ENCODE data around the gene TPGS1. TPM values are rescaled to one million over a fixed set of nuclear protein-coding genes. Genes with fewer than 3 reads are reported as not detected.

TPGS1 gene
- total RNA-seq, 1 donor from 2014 or later = 25.4 TPM

DNA sequence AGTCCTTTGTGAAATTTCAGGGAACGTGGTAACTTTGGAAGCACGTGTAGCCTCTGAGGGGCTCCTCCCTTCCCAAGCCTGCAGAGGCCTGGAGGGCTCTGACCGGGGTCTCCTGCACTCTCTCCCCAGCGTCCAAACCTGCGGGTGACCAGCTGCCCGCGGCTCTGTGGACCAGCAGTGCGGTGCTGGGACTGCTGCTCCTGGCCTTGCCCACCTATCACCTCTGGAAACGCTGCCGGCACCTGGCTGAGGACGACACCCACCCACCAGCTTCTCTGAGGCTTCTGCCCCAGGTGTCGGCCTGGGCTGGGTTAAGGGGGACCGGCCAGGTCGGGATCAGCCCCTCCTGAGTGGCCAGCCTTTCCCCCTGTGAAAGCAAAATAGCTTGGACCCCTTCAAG is 2.7 kb upstream of the TPGS1 start:
- no peak overlapping the region for H3K27ac Mint-ChIP-seq (ENCODE audit: unreplicated experiment)
- TF ChIP-seq, protein P1, sequence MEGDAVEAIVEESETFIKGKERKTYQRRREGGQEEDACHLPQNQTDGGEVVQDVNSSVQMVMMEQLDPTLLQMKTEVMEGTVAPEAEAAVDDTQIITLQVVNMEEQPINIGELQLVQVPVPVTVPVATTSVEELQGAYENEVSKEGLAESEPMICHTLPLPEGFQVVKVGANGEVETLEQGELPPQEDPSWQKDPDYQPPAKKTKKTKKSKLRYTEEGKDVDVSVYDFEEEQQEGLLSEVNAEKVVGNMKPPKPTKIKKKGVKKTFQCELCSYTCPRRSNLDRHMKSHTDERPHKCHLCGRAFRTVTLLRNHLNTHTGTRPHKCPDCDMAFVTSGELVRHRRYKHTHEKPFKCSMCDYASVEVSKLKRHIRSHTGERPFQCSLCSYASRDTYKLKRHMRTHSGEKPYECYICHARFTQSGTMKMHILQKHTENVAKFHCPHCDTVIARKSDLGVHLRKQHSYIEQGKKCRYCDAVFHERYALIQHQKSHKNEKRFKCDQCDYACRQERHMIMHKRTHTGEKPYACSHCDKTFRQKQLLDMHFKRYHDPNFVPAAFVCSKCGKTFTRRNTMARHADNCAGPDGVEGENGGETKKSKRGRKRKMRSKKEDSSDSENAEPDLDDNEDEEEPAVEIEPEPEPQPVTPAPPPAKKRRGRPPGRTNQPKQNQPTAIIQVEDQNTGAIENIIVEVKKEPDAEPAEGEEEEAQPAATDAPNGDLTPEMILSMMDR (IDR thresholded peaks at IDR 0.05) = no peak
- H3K27me3 Mint-ChIP-seq (ENCODE audit: unreplicated experiment) = peaks cover under 1% of the 10 kb centered on the region
- DNase-seq (ENCODE audit: extremely low spot score, unreplicated experiment) = no peak
- H3K4me3 Mint-ChIP-seq (ENCODE audit: unreplicated experiment) = no peak overlapping the region
- peaks cover 19% of the 10 kb centered on the region for H3K4me1 Mint-ChIP-seq (ENCODE audit: unreplicated experiment)
- H3K9me3 Mint-ChIP-seq (ENCODE audit: unreplicated experiment) = no peaks in the 10 kb centered on the region
- peaks cover 4% of the 10 kb centered on the region for H3K36me3 Mint-ChIP-seq (ENCODE audit: unreplicated experiment)

DNA sequence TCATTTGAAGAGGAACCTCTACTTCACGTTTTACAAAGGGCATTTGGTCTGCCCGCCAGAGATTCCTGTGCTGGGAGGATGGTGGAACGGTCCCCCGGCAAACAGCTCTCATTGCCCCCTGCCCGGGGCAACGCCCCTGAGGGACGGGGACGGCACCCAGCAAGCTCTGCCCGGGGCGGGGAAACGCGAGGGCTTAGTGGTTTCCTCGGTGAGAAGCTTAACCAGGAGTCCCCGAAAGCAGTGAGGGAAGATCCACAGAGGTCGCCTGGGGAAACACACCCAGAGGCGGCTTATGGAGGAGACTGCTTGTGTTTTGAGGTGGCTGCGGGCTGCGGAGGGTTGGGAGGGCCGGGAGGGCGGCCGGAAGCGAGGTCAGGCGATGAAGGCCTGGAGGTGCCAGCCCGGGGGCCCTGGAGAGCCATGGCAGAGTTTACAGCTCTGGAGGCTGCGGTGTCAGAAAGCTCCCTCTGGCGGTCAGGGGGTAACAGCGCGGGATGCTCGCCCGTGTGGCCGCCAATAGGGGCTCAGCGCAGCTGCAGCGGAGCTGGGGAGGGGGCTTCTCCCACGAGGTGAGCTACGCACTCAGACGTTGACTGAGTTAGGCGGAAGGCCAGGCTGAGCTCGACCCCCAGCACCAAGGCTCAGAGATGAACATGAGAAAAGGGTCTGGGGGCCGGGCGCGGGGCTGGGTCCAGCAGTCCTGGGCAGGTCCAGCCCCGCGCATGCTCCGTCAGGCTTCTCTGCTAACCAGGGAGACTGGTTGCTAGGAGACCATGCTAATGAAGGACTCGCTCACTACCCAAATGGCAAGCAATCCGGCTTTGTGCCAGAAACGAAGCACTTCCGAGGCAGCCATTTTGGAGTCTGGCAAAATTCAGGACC is 652 bp upstream of the TPGS1 start:
- H3K27me3 Mint-ChIP-seq (ENCODE audit: unreplicated experiment) = no peaks in the 10 kb centered on the region
- H3K27ac Mint-ChIP-seq (ENCODE audit: unreplicated experiment) = peak overlapping the region; percentile 96
- H3K4me3 Mint-ChIP-seq (ENCODE audit: unreplicated experiment) = peak overlapping the region; percentile 84
- H3K9me3 Mint-ChIP-seq (ENCODE audit: unreplicated experiment) = no peaks in the 10 kb centered on the region
- peak; percentile 96 for DNase-seq (ENCODE audit: extremely low spot score, unreplicated experiment)
- H3K4me1 Mint-ChIP-seq (ENCODE audit: unreplicated experiment) = peaks cover 29% of the 10 kb centered on the region
- peaks cover 4% of the 10 kb centered on the region for H3K36me3 Mint-ChIP-seq (ENCODE audit: unreplicated experiment)
- TF ChIP-seq, protein P1 (IDR thresholded peaks at IDR 0.05) = peak; percentile 99

DNA sequence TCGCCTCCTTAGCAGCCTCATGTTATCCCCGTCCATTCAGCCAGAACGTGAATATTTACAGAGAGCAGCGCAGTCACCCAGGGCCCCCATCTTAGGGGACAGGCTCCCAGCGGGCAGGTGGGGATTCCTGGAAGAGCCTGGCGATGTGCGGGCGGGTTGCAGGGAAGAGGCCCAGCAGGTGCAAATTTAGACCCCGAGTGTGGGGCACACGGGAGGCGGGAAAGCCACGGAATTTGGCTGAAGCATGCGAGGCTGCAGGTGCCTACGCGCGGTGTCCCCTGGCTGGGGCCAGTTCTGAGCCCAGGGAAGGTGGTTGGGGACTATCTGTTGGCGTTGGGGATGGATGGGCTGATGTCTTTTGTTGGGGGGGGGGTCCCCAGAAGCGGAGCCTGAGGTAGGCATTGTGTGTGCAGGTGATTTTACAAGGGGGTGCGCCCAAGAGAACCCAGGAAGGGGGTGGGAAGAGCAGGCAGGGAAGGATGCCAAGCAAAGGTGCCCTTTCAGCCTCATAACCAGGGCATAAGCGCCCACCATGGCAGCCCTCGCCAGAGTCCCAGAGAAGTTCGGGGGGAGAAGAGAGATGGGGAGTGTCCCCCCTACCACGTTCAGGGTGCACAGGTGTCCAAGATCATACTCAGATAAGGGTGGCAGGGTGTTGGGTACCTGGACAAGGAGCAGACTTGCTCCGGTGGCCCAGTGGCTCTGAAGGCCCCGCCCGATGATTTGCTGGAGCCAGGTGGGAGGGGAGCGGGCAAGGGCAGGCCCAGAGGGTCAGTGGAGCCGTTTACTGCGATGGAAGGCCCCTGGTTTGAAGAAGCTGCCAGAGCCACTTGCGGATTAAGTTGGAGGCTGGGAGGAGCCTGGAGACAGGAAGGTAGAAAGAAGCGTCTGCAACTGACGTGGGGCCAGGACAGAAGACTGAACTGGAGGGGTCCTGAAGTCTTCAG is 1.2 kb downstream of the TPGS1 start:
- no peaks in the 10 kb centered on the region for H3K9me3 Mint-ChIP-seq (ENCODE audit: unreplicated experiment)
- H3K4me3 Mint-ChIP-seq (ENCODE audit: unreplicated experiment) = peak overlapping the region; percentile 84
- no peak for DNase-seq (ENCODE audit: extremely low spot score, unreplicated experiment)
- H3K36me3 Mint-ChIP-seq (ENCODE audit: unreplicated experiment) = peaks cover 4% of the 10 kb centered on the region
- TF ChIP-seq, protein P1 (IDR thresholded peaks at IDR 0.05) = no peak
- no peaks in the 10 kb centered on the region for H3K27me3 Mint-ChIP-seq (ENCODE audit: unreplicated experiment)
- peaks cover 29% of the 10 kb centered on the region for H3K4me1 Mint-ChIP-seq (ENCODE audit: unreplicated experiment)
- H3K27ac Mint-ChIP-seq (ENCODE audit: unreplicated experiment) = peak overlapping the region; percentile 68

DNA sequence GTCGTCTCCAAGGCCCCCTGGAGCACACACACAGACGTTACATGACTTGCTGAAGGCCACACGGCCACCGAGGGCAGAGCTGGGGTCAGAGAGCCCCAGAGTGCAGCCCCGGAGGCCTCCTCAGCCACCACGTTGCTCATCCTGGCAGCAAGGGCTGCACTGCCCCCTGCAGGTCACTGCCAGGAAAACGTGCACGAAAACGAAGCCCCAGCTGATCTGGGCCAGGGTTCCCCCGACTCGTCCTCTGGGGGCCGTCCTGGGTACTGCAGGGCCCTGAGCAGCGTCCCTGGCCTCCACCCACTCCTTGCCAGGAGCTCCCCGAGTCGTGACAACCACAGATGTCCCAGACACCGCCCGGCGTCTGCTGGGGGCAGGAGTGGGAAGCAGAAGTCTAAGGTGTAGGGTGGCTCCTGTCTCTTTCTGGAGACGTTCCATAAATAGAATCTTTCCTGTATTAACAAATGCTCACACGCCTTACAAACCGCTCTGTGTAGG is 3.4 kb downstream of the TPGS1 start:
- DNase-seq (ENCODE audit: extremely low spot score, unreplicated experiment) = peak; percentile 95
- Mint-ChIP-seq H3K27me3 (ENCODE audit: unreplicated experiment) (no peaks in the 10 kb centered on the region), H3K4me1 (ENCODE audit: unreplicated experiment) (peaks cover 29% of the 10 kb centered on the region), H3K36me3 (ENCODE audit: unreplicated experiment) (peaks cover 4% of the 10 kb centered on the region), H3K4me3 (ENCODE audit: unreplicated experiment) (peak overlapping the region; percentile 55), H3K27ac (ENCODE audit: unreplicated experiment) (peak overlapping the region; percentile 65), H3K9me3 (ENCODE audit: unreplicated experiment) (no peaks in the 10 kb centered on the region)
- TF ChIP-seq, protein P1 (IDR thresholded peaks at IDR 0.05) = peak; percentile 97

Measured in osteocyte (in vitro differentiated cells).